Measurements from ENCODE around the gene EXTL1.

EXTL1 gene

DNA sequence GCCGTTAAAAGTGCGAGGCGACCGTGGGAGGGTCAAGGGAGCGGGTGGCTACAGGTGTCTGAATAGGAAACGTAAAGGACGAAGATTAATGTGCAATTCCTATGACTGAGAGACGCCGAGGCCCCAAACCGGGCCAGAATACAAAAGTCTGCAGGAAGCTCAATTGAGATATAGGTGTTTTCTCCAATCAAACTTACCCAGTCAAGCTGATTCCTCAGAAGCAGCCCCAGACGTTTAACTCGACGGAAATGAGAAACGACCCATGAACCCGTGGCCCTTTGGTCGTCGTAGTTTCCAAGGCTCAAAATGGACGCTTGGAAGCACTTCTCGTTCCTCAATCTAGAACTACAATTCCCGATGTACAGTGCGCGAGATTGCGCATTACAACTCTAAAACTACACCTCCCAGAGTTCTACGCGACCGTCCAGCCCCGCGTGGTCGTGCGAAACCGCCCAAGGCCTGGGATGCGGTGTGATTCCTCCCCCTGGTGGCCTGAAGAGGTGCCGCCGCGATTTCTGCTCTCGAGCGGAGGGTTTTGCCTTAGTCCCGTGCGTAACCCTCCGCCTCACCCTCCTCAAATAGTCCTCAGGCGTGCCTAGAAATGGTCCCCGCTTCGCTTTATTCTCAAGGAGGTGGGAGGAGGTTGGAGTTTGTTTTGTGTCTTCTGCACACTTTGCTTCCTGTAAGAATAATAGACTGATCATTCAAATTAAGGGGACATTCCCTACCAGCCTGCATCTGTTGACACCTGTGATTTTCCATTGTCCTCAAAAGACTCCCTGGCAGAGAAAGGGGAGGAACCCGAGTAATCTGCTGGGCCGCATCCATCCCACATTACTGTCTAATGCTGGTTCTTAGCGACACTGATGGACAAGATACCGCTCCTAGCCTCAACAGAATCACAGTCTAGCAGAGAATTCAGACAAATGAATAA lies 23.5 kb upstream of the EXTL1 start, which contains the start of gene PAFAH2:
TSS of gene PAFAH2 (minus strand) at position 236 of the 934 bp plus-strand sequence. CDS start 7,247 bp downstream, outside the sequence.
- DNase-seq = peak; percentile 97

- DNase-seq = no peak
Observed at GRCh38 chr1:25999041-25999800, 22.4 kb upstream of the EXTL1 start.

GRCh38 chr1:26003262-26003661 lies 18.3 kb upstream of the EXTL1 start:
- no peak for DNase-seq

GRCh38 chr1:26003756-26004155 lies 17.8 kb upstream of the EXTL1 start:
- DNase-seq = no peak

DNA sequence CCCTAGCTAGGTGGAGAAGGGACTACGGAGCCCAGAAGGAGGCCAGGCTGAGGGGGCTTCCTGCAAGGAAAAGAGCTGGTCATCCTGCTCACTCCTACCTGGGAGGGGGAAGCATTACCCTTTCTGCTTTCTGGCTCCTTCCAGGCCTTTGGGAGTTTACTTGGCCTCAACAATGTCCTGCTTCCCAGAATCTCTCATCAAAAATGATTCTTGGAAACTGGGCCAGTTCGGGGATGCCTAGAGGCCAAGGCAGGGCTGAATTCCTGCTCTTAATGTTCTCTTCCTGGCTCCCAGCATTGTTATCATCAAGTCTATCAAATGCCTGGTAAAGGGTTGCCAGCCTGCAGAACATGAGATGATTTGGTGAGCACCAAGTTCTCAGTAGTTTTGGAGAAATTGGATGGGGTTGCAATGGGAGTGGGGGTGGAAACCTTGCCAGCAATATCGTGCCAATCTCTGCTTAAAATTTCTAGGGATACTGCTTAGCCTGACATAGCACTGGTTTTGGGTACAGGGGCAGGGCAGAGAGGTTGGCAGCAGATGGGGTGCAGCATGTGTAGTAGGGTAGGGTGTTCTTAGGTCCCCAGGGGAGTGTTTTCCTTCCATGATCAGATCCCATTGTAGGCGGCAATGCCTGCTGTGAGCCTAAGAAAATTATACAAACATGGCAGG lies 16.0 kb upstream of the EXTL1 start:
- DNase-seq = no peak

GRCh38 chr1:26006710-26007109 lies 14.9 kb upstream of the EXTL1 start:
- DNase-seq = no peak

- DNase-seq = no peak
Observed at GRCh38 chr1:26009796-26010447, 11.7 kb upstream of the EXTL1 start.

DNA sequence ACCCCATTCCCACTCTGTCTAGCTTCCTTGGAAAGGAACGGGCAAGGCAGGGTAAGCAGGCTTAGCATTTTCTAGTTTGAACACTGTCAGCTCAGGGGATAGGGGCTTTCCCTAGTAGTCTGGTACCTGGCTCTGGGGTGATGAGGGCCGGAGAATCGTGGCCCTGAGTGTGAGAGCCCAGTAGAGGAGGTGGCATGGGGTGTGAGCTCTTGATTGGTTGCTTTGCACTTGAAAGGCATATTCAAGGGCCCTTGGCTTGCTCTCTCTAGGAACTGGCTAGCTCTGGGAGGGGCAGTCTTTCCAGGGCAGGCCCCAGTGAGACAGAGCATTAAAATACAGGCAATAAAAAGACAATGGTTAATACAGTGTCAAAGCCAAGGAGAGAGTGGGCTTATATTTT lies 10.8 kb upstream of the EXTL1 start:
- DNase-seq = no peak

GRCh38 chr1:26012864-26013263 lies 8.7 kb upstream of the EXTL1 start:
- DNase-seq = no peak

GRCh38 chr1:26014179-26014578 lies 7.4 kb upstream of the EXTL1 start:
- no peak for DNase-seq

- no peak for DNase-seq
Observed at GRCh38 chr1:26015358-26015757, 6.2 kb upstream of the EXTL1 start.

GRCh38 chr1:26016258-26016952 lies 5.2 kb upstream of the EXTL1 start:
- no peak for DNase-seq

- no peak for DNase-seq
Observed at GRCh38 chr1:26016953-26017545, 4.5 kb upstream of the EXTL1 start.

- no peak for DNase-seq
Observed at GRCh38 chr1:26017606-26018005, 4.0 kb upstream of the EXTL1 start.

DNA sequence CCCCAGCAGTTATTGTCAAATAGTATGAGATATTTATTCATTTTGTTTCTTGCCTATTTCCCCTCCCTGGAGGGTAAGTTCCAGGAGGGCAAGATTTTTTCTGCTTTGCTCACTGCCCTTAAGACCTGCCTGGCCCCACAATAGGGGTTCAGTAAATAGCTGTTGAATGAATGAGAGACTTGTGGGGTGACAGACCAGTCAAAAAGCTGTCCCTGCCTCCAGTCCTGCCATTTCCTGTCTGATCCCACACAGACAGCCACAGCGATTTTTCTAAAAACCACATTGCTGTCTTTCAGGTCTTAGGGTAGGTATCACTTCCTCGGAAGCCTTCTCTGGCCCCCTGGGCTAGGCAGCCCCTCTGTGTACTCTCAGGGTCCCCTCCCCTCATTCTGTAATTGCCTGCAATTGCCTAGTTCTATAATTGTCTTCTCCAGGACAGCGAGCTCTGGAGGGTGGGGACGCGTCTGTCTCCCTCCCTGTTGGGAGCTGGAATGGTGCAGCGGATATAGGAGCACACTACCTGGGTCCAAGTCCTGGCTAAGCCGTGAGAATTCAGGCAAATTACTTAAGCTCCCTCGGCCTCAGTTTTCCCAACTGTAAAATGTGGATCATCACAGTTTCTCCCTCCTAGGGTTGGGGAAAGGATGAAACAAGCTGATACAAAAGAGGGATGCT lies 1.8 kb upstream of the EXTL1 start:
- no peak for DNase-seq

DNA sequence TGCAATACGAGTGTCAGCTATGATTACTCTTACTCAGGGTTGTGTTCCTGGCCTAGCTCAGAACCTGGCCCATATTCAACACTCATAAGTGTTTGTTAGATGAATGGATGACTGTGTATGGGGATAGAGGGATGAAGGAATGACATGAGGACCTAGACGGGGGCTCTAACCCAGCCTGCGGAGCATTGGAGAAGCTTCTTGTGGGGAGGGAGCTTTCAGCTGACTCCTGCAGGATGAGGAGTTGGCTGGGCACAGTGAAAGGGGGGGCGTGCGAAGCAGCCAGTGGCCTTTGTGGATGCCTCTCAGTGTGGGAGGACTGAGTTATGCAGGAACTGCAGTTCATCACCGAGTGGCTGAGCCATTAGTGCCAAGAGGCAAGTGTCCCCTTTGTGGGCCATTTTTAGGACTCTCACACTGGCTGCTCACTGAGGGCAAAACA lies 1.2 kb upstream of the EXTL1 start:
- DNase-seq = no peak

DNA sequence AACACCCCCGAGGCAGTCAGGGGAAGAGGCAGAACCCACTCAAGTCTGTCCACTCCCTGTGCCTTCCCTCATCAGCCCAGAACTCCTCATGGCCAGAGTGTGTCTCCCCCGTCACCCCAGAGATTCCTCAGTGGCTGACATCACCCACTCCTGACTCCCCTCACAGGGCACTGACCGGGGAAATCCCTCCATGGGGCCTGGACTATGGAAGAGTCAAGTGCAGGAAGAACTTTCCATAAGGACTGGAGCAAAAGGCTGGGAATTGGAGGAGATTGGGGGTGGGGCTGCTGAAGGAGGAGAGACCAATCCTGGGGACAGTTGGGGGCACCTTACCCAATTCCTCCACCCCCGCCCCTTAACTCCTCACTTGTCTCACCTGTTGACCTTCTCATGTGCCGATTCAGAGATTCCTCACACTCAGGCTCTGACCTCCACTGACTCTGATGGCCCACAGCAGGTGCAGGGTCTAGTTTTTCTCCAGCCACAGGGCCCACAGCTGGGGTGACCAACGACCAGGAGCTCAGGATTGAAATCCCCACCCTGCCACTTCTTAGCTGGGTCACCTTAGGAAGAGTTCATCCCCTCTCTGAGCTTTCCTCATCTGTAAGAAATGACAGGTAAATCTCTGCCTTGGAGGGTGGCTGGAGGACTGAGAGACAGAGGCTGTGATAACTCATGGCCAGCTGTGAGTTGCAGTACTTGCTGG lies 481 bp upstream of the EXTL1 start:
- DNase-seq = no peak

DNA sequence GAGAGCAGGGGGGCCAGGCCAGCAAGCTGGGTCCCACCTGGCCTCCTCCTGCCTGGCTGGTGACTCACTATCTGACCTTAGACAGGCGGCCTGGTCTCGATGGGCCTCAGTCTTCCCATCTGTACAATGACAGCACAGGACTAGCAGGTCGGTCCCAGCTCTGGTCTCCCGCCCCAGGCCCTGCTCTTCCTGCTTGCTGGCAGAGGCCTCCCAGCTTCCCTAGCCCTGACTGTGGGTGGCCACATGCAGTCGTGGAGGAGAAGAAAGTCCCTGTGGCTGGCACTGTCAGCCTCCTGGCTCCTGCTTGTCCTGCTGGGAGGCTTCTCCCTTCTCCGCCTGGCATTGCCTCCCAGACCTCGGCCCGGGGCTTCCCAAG lies 817 bp downstream of the EXTL1 start:
- DNase-seq = no peak

DNA sequence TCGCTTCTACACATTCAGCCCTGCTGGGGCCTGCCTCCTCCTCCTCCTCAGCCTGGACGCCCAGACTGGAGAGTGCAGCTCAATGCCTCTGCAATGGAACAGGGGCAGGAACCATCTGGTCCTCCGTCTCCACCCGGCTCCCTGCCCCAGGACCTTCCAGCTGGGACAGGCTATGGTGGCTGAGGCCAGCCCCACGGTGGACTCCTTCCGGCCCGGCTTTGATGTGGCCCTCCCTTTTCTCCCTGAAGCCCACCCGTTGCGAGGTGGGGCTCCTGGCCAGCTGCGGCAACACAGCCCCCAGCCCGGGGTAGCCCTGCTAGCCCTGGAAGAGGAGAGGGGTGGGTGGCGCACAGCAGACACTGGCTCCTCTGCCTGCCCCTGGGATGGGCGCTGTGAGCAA lies 1.4 kb downstream of the EXTL1 start:
- DNase-seq = no peak

DNA sequence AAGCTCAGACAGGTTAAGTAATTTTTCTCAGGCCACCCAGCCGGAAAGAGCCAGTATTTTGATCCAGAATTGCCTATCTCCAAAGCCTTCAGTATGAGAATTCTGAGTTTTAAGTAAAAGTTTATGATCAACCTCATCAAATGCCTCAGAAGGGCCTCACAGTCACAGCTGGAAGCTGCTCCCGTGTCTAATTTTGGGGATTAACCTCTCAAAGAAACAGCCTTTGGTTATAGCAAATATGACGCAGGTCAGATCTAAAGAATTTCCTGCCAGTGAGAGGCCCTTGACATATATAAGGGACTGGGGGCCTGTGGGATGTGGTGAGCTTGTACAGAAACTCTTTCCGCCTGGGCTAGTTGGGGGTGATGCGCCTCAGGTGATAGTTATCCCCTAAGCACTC lies 2.3 kb downstream of the EXTL1 start:
- no peak for DNase-seq

GRCh38 chr1:26025060-26025459 lies 3.5 kb downstream of the EXTL1 start:
- no peak for DNase-seq

Measured in stimulated activated CD4-positive, alpha-beta T cell treated with anti-CD3 and anti-CD28 coated beads, Interleukin-4, amount 100 ng/mL, for 24 hours (primary cell).